Mucosa of rectum (tissue), 2 donors: ENCODE results near the gene FHIP1A.

Experiments used
- H3K27ac ChIP-seq, 2 donors: one replicate each; pipeline ENCODE4 v1.7.0; 2013; ENCODE audit warnings: inconsistent platforms in 2 of 2, low read depth in 2 of 2, low read length in 2 of 2
- H3K27me3 ChIP-seq, 2 donors: one replicate each; pipeline ENCODE4 v1.7.0; 2013; ENCODE audit warnings: low read length in 2 of 2; ENCODE audit not compliant: control insufficient read depth in 2 of 2, insufficient read depth in 2 of 2
- H3K36me3 ChIP-seq, 2 donors: one replicate each; pipeline ENCODE4 v1.7.0; 2013; ENCODE audit warnings: low read length in 2 of 2; ENCODE audit not compliant: control insufficient read depth in 2 of 2, insufficient read depth in 2 of 2
- H3K4me1 ChIP-seq, 2 donors: one replicate each; pipeline ENCODE4 v1.7.0; 2013; ENCODE audit warnings: low read length in 2 of 2, mild to moderate bottlenecking in 1 of 2; ENCODE audit not compliant: control insufficient read depth in 2 of 2, insufficient read depth in 2 of 2
- H3K4me3 ChIP-seq, 2 donors: one replicate each; pipeline ENCODE4 v1.7.0; 2013; ENCODE audit warnings: low read length in 2 of 2
- H3K9ac ChIP-seq, 2 donors: one replicate each; pipeline ENCODE4 v1.7.0; 2013; ENCODE audit warnings: low read length in 2 of 2, low read depth in 1 of 2, mild to moderate bottlenecking in 1 of 2
- H3K9me3 ChIP-seq, 2 donors: one replicate each; pipeline ENCODE4 v1.7.0; 2013; ENCODE audit warnings: low read length in 2 of 2; ENCODE audit not compliant: control insufficient read depth in 2 of 2
- donor health status: healthy.
- donor health status: Normal muscosa, but diverticular disease.

The FHIP1A gene

DNA sequence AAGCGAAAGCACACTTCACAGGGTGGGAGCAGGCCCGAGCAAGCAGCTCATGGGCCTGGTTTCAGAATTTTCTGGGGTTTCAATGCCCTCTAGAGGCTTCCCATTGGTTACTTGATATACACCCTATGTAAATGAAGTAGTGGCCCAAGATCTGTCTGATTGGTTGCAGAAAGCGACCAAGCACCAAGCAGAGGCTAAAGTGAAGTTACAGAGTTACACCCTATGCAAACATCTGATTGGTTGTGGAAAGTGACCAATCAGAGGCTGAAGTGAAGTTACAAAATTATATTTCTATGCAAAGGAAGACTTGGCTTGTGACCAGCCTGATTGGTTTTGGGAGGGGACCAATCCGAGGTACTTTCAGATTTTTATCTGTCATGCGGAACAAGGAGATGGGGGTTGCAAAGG, 8.2 kb downstream of the FHIP1A start:
- Histone ChIP-seq H3K27me3 (no peaks in the 10 kb centered on the region), H3K4me3 (no peak overlapping the region), H3K9ac (no peak overlapping the region), H3K9me3 (no peaks in the 10 kb centered on the region), H3K4me1 (peaks cover 4 to 9% of the 10 kb centered on the region in 2 donors), H3K36me3 (no peaks in the 10 kb centered on the region), H3K27ac (no peak overlapping the region)

DNA sequence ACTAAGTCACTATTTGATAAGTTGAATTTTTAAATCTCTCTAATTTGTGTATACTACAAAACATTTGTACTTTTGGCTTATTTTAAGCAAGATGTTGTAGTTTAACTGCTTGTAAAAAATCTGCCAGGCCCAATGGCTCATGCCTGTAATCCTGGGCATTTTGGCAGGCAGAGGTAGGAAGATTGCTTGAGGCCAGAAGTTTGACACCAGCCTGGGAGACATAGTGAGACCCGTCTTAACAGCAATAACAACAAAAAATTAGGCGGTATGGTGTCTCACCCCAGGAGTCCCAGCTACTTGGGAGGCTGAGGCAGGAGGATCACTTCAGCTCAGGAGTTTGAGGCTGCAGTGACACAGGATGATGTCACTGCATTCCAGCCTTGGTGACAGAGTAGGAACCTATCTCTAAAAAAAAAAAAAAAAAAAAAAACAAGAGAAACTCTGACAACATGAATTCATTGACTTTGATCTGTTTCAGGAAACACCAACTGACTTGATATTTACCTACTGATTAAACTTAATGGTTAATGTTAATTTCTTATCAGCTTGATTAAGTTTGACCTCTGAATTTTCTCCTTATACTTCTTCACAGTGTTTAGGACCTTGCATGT, 8.9 kb downstream of the FHIP1A start:
- no peaks in the 10 kb centered on the region for H3K36me3 ChIP-seq
- H3K9ac ChIP-seq: no peak overlapping the region
- H3K4me3 ChIP-seq: no peak overlapping the region
- peak overlapping the region; percentile 27 to 76 for H3K27ac ChIP-seq
- H3K27me3 ChIP-seq: no peaks in the 10 kb centered on the region
- H3K4me1 ChIP-seq: peaks cover 4 to 9% of the 10 kb centered on the region in 2 donors
- H3K9me3 ChIP-seq: no peaks in the 10 kb centered on the region

DNA sequence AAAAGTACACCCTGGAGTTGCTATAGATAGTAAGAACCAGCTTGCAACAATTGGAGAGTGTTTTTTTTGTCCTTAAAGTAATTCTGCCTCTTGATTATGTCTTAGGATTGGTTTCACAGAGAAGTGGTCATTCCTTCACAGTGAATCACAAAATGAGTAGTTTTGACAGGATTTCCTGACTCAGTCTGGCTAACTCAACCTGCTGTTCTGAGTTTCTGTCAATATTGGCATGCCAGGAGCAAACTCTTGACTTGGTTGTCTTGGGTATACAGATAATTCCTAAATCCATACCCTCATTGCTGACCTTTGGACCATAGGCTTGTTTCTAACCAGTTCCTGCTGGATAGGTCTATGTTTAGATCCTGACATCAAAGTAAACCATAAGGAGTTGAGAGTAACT, 9.4 kb downstream of the FHIP1A start:
- Histone ChIP-seq H3K9ac (no peak overlapping the region), H3K4me3 (no peak overlapping the region), H3K4me1 (peaks cover 4 to 9% of the 10 kb centered on the region in 2 donors), H3K36me3 (no peaks in the 10 kb centered on the region), H3K27me3 (no peaks in the 10 kb centered on the region), H3K9me3 (no peaks in the 10 kb centered on the region), H3K27ac (peak overlapping the region; percentile 26 to 76)

DNA sequence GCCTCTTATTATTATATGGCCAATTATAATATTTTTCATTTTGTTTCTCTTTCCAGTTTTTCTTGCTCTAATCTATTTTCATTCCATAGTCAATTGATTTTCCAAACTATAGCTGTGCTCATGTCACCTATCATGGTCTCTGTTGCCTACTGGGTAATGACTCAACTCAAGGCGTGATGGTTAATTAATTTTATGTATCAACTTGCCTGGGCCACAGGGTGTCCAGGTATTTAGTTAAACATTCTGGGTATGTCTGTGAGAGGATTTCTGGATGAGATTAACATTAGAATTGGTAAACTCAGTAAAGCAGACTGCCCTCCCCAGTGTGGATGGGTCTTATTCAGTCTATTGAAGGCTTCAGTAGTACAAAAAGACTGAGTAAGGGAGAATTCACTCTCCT, 9.9 kb downstream of the FHIP1A start:
- Histone ChIP-seq H3K27ac (peak overlapping the region; percentile 25 to 76), H3K9ac (no peak overlapping the region), H3K36me3 (no peaks in the 10 kb centered on the region), H3K9me3 (no peaks in the 10 kb centered on the region), H3K4me3 (no peak overlapping the region), H3K27me3 (no peaks in the 10 kb centered on the region), H3K4me1 (peaks cover 4 to 9% of the 10 kb centered on the region in 2 donors)

DNA sequence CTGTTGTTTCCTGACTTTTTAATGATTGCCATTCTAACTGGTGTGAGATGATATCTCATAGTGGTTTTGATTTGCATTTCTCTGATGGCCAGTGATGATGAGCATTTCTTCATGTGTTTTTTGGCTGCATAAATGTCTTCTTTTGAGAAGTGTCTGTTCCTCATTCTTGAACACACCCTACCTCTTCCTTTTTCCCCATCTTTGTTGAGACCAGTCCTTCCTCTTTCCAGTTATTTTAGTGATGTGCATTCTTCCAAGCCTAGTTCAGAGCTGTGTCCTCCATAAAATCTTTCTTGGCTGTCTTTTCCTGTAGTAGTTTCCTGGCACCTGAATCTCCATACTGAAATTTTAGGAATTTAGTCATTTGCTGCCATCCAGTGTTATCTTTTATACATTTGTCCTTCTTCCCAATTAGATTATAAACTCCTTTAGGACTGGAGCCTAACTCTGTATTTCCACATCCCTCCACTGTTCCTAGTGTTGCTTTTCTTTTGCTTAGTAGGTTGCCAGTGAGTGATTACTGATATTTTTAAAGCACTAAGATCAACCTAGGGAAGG, 11.4 kb downstream of the FHIP1A start:
- no peak overlapping the region for H3K4me3 ChIP-seq
- H3K36me3 ChIP-seq: no peaks in the 10 kb centered on the region
- no peaks in the 10 kb centered on the region for H3K9me3 ChIP-seq
- peaks cover 4 to 9% of the 10 kb centered on the region in 2 donors for H3K4me1 ChIP-seq
- no peak overlapping the region for H3K27ac ChIP-seq
- H3K9ac ChIP-seq: no peak overlapping the region
- no peaks in the 10 kb centered on the region for H3K27me3 ChIP-seq

DNA sequence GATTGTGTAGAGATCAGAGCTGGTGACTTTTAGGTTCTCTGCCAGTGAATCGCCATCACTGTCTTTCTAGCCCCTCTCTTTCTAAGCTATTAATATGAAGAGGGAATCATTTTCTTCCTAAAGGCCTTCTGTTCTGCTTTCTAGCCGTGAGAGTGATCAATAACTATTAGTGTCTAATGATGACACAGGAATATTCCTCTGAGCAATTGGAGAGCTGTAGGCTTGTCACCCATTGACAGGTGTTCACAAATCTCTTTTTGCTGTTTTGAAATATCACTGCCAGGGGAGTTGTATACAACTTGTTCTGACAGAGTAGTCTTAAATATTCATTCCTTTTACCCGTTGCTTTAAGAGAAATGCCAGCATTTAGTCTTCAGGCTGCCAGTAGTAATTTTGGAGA, 13.9 kb downstream of the FHIP1A start:
- no peak overlapping the region for H3K9ac ChIP-seq

DNA sequence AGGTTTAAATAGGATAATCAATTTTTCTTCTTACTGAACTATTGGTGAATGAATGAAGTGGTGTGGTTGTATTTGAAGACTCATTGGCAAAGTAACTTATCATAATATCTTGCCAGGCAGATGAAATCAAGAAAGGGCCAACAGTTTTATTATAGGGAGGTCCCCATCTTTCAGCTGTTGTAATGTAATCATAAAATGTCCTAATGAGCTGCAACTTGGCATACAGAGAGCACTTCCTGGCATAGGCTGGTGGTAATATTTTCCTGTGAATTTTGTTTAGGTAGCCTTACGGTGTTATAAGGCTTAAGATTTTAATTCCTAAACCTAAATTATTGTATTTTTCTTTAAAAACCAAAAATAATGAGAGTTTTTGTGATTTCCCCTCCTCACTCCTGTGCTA, 17.5 kb downstream of the FHIP1A start:
- Histone ChIP-seq H3K9ac (no peak overlapping the region), H3K4me1 (peaks cover 0 to 9% of the 10 kb centered on the region in 2 donors), H3K36me3 (no peaks in the 10 kb centered on the region), H3K9me3 (no peaks in the 10 kb centered on the region), H3K27ac (peak overlapping the region; percentile 46 to 63), H3K4me3 (no peak overlapping the region), H3K27me3 (no peaks in the 10 kb centered on the region)

More for the DNA sequence above, 13.9 kb downstream of the FHIP1A start:
- Histone ChIP-seq H3K27me3 (no peaks in the 10 kb centered on the region), H3K36me3 (no peaks in the 10 kb centered on the region), H3K4me1 (peaks cover 4 to 13% of the 10 kb centered on the region in 2 donors), H3K9me3 (no peaks in the 10 kb centered on the region), H3K27ac (no peak overlapping the region), H3K4me3 (no peak overlapping the region)

DNA sequence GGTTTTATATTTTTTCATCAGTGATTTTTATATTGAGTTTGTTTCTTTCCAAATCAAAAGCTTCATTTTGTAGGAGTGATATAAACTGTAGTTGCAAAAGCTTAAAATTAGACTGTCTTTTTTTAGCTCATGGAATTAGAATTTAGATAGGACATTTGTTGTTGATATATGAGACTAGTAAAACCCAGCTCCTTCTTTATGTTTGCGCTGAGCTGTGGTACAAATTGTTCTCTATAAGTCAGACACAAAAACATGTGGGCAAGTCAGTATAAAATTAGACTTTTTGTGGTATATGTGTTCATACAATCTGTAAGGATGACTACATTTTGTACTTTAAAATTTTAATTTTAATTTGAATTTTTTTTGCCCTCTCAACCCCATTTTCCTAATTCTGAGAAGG, 18.3 kb downstream of the FHIP1A start:
- Histone ChIP-seq H3K4me1 (peaks cover 0 to 9% of the 10 kb centered on the region in 2 donors), H3K9me3 (no peaks in the 10 kb centered on the region), H3K27ac (peak overlapping the region; percentile 46 to 63), H3K4me3 (no peak overlapping the region), H3K27me3 (no peaks in the 10 kb centered on the region), H3K9ac (no peak overlapping the region), H3K36me3 (no peaks in the 10 kb centered on the region)

DNA sequence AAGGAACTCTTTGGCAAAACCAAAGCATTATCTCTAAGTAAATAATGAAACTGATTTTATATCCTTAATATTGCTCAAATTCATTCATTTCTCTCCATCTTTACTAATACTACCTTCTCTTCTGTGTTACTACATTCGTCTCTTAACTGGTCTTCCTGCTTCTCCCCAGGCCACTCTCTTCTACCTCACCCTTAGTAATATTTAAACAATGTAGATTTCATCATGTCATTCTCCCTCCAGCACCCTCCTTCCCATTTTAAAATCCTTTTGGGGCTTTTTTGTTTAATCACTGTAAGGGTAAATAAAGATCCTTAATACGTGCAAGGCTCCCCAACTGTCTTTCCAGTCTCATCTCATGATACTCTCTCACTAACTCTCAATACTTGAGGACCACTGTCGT, 19.4 kb downstream of the FHIP1A start:
- no peak overlapping the region for H3K9ac ChIP-seq
- no peaks in the 10 kb centered on the region for H3K36me3 ChIP-seq
- H3K27ac ChIP-seq: no peak overlapping the region
- no peak overlapping the region for H3K4me3 ChIP-seq
- no peaks in the 10 kb centered on the region for H3K27me3 ChIP-seq
- no peaks in the 10 kb centered on the region for H3K9me3 ChIP-seq
- H3K4me1 ChIP-seq: peaks cover 0 to 12% of the 10 kb centered on the region in 2 donors

DNA sequence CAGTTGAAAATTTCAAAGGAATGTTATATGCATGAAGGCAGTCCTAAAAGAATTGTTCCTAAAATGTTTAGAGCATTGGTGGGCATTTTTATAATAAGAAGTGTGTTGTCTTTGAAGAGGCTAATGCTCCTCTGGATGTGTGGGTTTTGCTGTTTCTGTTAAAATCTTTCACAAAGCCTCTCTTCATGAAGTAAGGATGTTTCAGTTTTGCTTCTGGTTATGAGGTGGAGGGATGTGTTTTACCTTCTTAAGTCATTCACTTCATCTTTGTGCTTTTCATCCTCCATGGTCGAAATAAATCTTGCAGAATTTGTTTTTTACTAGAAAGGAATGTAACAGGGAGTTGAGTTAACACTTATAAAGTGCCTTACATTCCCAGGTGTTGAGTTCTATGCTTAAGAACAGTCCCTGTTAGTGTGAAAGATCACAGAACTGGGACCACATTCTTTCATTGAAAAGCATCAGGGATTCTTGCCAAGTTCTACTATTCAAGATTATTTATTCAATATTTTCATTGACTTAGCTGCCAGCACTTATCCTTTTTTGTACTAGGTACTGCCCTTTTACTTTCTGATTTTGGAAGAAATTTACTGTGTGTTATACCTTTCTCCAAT, 21.1 kb downstream of the FHIP1A start:
- no peak overlapping the region for H3K27ac ChIP-seq
- H3K36me3 ChIP-seq: no peaks in the 10 kb centered on the region
- no peaks in the 10 kb centered on the region for H3K27me3 ChIP-seq
- no peaks in the 10 kb centered on the region for H3K9me3 ChIP-seq
- H3K9ac ChIP-seq: no peak overlapping the region
- no peak overlapping the region for H3K4me3 ChIP-seq
- peaks cover 0 to 12% of the 10 kb centered on the region in 2 donors for H3K4me1 ChIP-seq
